ENCODE results near the gene TSPAN14. TPM values are rescaled to one million over a fixed set of nuclear protein-coding genes. Genes with fewer than 3 reads are reported as not detected.

TSPAN14 gene
- total RNA-seq, 1 experiment from 2014 or later, result 116 TPM

- no peaks in the 10 kb centered on the region for H3K4me1 Mint-ChIP-seq (ENCODE audit: low read depth, unreplicated experiment)
- no peaks in the 10 kb centered on the region for H3K36me3 Mint-ChIP-seq (ENCODE audit: insufficient read depth, unreplicated experiment)
- H3K4me3 Mint-ChIP-seq (ENCODE audit: low read depth, unreplicated experiment), result no peak overlapping the region
- intact Hi-C loops (cut with micrococcal nuclease; ENCODE audit: unreplicated experiment), result no loop called here
- no peak overlapping the region for H3K27ac Mint-ChIP-seq (ENCODE audit: unreplicated experiment)
- no peak for TF ChIP-seq CTCF (IDR thresholded peaks at IDR 0.05; ENCODE audit: unreplicated experiment)
- no peaks in the 10 kb centered on the region for H3K9me3 Mint-ChIP-seq (ENCODE audit: low read depth, unreplicated experiment)
- CTCF ChIA-PET, result no interaction called here
- peaks cover 57% of the 10 kb centered on the region for H3K27me3 Mint-ChIP-seq (ENCODE audit: unreplicated experiment)
- no TSS peak for BruUV-seq (replicated peaks)
- DNase-seq, result no peak
Measured at GRCh38 chr10:80582286-80582960, 128.3 kb downstream of the TSPAN14 start.

Other genes with a start within 250 kb of the TSPAN14 start
- 835 and 846 TPM in 2 replicates for gene ANXA11, start 248.8 kb upstream of the TSPAN14 start, total RNA-seq (2022)
- gene MAT1A, start 164.7 kb upstream of the TSPAN14 start, total RNA-seq (2022), result not detected in 2 replicates
- not detected in 2 replicates for gene DYDC1, start 97.6 kb upstream of the TSPAN14 start, total RNA-seq (2022)
- not detected in 2 replicates for gene DYDC2, start 97.5 kb upstream of the TSPAN14 start, total RNA-seq (2022)
- gene PRXL2A, start 45.8 kb upstream of the TSPAN14 start, total RNA-seq (2022), result 61.4 and 67.2 TPM in 2 replicates
- gene SH2D4B, start 83.6 kb downstream of the TSPAN14 start, total RNA-seq (2022), result 0.24 TPM in 1 of 2 replicates, not detected in the other